ENCODE measurements around the gene ATM.

- TF ChIP-seq CTCF (IDR thresholded peaks at IDR 0.05 in 2 of 3, conservative IDR thresholded peaks at IDR 0.05 in 1 of 3; ENCODE audit: control insufficient read depth in 2 of 3, extremely low read depth in 1 of 3, insufficient read depth in 1 of 3, low read depth in 3 of 3, low read length in 3 of 3) (peak; percentile 85 to 96 (median 88)), LARP7 (IDR thresholded peaks at IDR 0.05) (peak; percentile 98), SMC3 (IDR thresholded peaks at IDR 0.05; ENCODE audit: borderline replicate concordance, low read length) (peak; percentile 51; the same call in 1 of the 2 replicates), CREM (IDR thresholded peaks at IDR 0.05; ENCODE audit: low read depth) (peak; percentile 69; the same call in 1 of the 2 replicates), EZH2 (IDR thresholded peaks at IDR 0.05; ENCODE audit: borderline replicate concordance, control insufficient read depth, low read depth, low read length) (no peak), CREB1 (IDR thresholded peaks at IDR 0.05; ENCODE audit: low read depth) (peak; percentile 91), EED (IDR thresholded peaks at IDR 0.05; ENCODE audit: low read depth) (peak; percentile 68; the same call in 1 of the 2 replicates), KDM1A (IDR thresholded peaks at IDR 0.05; ENCODE audit: borderline replicate concordance) (no peak), BACH1 (IDR thresholded peaks at IDR 0.05; ENCODE audit: borderline replicate concordance) (peak; percentile 81), CBX3 (IDR thresholded peaks at IDR 0.05; ENCODE audit: borderline replicate concordance, low read depth) (no peak), E2F4 (IDR thresholded peaks at IDR 0.05; ENCODE audit: low read depth, low read length) (peak; percentile 75), ZNF274 (IDR thresholded peaks at IDR 0.05; ENCODE audit: insufficient read depth, insufficient read length) (no peak)
These were observed at the start of gene ATM, which contains the start of gene NPAT for GRCh38 chr11:108222574-108223347.

All from GM12878 (cell line).